HK-2 (cell line): ENCODE data around the gene AGXT.

Experiments used
- DNase-seq: peaks from one replicate; pipeline ENCODE4 v3.0.0-alpha.2; 2018; ENCODE audit not compliant: unreplicated experiment

The AGXT gene

GRCh38 chr2:240885566-240885965 lies 16.9 kb downstream of the AGXT start:
- no peak for DNase-seq

GRCh38 chr2:240886023-240886565 lies 17.5 kb downstream of the AGXT start:
- DNase-seq, result no peak

GRCh38 chr2:240886678-240887609 lies 18.3 kb downstream of the AGXT start:
- DNase-seq, result no peak

- no peak for DNase-seq
Observed at GRCh38 chr2:240887631-240888030, 19.0 kb downstream of the AGXT start.

- DNase-seq, result no peak
Observed at GRCh38 chr2:240888130-240888889, 19.7 kb downstream of the AGXT start.

- no peak for DNase-seq
Observed at GRCh38 chr2:240888890-240889573, 20.4 kb downstream of the AGXT start.

GRCh38 chr2:240889601-240890560 lies 21.3 kb downstream of the AGXT start:
- DNase-seq, result no peak

GRCh38 chr2:240890691-240891090 lies 22.1 kb downstream of the AGXT start:
- DNase-seq, result no peak

GRCh38 chr2:240891492-240892340 lies 23.1 kb downstream of the AGXT start:
- no peak for DNase-seq

- no peak for DNase-seq
Observed at GRCh38 chr2:240892356-240892755, 23.7 kb downstream of the AGXT start.

GRCh38 chr2:240892925-240893324 lies 24.3 kb downstream of the AGXT start:
- no peak for DNase-seq

- peak; percentile 37 for DNase-seq
Observed at GRCh38 chr2:240893363-240893844, 24.8 kb downstream of the AGXT start.

- DNase-seq, result no peak
Observed at GRCh38 chr2:240894006-240894405, 25.4 kb downstream of the AGXT start.

- no peak for DNase-seq
Observed at GRCh38 chr2:240894836-240895558, 26.4 kb downstream of the AGXT start.

GRCh38 chr2:240895656-240896388 lies 27.2 kb downstream of the AGXT start, which contains the start of gene MAB21L4:
MAB21L4 (minus strand) TSS chr2:240896156; CDS start chr2:240895997, 159 bp downstream.
- peak; percentile 29 for DNase-seq

- DNase-seq, result no peak
Observed at GRCh38 chr2:240896394-240896793, 27.8 kb downstream of the AGXT start.

- DNase-seq, result no peak
Observed at GRCh38 chr2:240896871-240897692, 28.5 kb downstream of the AGXT start.
